ENCODE data around the gene LOXL1. TPM values are rescaled to one million over a fixed set of nuclear protein-coding genes. Genes with fewer than 3 reads are reported as not detected.

The LOXL1 gene
- total RNA-seq (1 to 10 TPM in 1 of 2 experiments, under 1 TPM in 1; 0.80 to 1.9 TPM), polyA plus RNA-seq (1 to 10 TPM; 1.2 to 2.0 (median 1.3) TPM), total RNA-seq (0.43 to 1.2 (median 0.70) reads per million in 6 experiments)

- Mint-ChIP-seq H3K4me1 (peaks cover 28 to 55% (median 50%) of the 10 kb centered on the region in 4 donors), H3K27me3 (peaks cover 0 to 2% (median 0%) of the 10 kb centered on the region in 5 donors), H3K27ac (peak within 1 kb of the TSS in 9 of 10 donors; percentile 38 to 91 (median 77)), H3K4me3 (peak within 1 kb of the TSS; percentile 63 to 84 (median 80)), H3K36me3 (no peaks in the 10 kb centered on the region), H3K9me3 (no peaks in the 10 kb centered on the region)
- ATAC-seq (no peak), DNase-seq (no peak)
- POLR2A ChIA-PET, result no interaction called here
These were observed at the start of gene LOXL1 for GRCh38 chr15:73926219-73927002. TSS of gene LOXL1 (plus strand) at chr15:73926462. CDS start at chr15:73926784, 322 bp downstream.

- H3K4me1 Mint-ChIP-seq, result no peaks in the 10 kb centered on the region
- peak in 1 of 10 donors; percentile 4 for DNase-seq
- H3K36me3 Mint-ChIP-seq, result no peaks in the 10 kb centered on the region
- no peaks in the 10 kb centered on the region for H3K9me3 Mint-ChIP-seq
- ATAC-seq, result no peak
- H3K27me3 Mint-ChIP-seq, result peaks cover 4 to 19% (median 18%) of the 10 kb centered on the region in 5 donors
- H3K27ac Mint-ChIP-seq, result no peak overlapping the region
- POLR2A ChIA-PET, result no interaction called here
- no peak overlapping the region for H3K4me3 Mint-ChIP-seq
These were observed 46.8 kb upstream of the LOXL1 start for GRCh38 chr15:73879426-73879825.

GRCh38 chr15:73881579-73882320 is 44.5 kb upstream of the LOXL1 start:
- Mint-ChIP-seq H3K4me3 (no peak overlapping the region), H3K9me3 (no peaks in the 10 kb centered on the region), H3K36me3 (no peaks in the 10 kb centered on the region), H3K4me1 (no peaks in the 10 kb centered on the region), H3K27ac (no peak overlapping the region), H3K27me3 (peaks cover 3 to 17% (median 12%) of the 10 kb centered on the region in 5 donors)
- ATAC-seq (no peak), DNase-seq (peak in 1 of 10 donors; percentile 41)
- POLR2A ChIA-PET, result no interaction called here

DNA sequence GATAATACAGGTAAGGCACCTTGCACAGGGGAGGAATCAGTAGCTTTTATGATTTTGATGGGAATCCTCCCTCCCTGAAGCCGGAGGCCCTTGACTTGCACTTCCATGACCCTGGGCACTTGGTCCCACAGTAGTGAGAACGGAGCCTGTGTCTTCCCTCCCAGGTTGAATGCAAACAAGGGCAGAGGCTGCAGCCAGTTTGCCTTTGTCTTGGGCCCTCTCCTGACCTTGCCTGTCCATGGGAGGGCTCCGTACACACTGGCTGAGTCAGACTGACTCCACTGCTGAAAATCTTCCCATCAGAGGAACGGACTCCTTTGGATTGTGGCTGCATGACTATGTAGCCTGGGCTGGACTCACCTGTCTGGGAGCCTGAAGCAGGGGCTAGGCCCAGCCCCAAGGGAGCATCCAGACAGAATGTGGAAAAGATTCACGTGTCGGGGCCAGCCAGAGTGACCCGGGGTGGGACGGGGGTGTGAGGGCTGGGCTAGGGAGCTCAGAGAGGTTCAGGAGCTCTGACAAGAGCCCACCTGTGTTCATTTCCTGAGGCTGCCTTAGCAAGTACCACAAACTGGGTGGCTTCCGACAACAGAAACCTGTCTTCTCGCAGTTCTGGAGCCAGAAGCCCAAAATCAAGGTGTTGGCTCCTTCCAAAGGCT is 43.4 kb upstream of the LOXL1 start:
- H3K27ac Mint-ChIP-seq, result no peak overlapping the region
- DNase-seq, result peak in 2 of 10 donors; percentile 10 to 26

DNA sequence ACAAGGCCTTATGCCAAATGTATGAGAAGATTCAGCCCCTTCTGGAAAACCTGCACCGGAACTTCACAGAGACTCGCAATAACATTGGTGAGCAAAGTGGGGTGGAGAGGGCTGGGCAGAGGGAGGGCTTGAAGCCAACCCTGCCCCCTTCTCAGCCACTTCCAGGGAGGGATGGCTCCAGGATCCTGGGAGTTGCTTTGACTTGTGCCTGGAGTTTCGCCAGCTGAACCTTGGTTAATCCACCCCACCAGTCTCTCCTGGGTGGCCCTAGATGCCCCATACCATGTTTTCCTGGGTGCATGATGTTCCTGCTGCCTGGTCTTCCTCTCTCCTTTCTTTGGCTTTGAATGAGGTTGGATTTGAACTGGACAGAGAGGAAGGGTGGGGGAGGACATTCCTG is 42.1 kb upstream of the LOXL1 start:
- ATAC-seq (no peak), DNase-seq (peak in 1 of 10 donors; percentile 8)
- Mint-ChIP-seq H3K4me3 (no peak overlapping the region), H3K27me3 (peaks cover 5 to 25% (median 14%) of the 10 kb centered on the region in 5 donors), H3K36me3 (no peaks in the 10 kb centered on the region), H3K27ac (no peak overlapping the region), H3K4me1 (no peaks in the 10 kb centered on the region), H3K9me3 (no peaks in the 10 kb centered on the region)
- POLR2A ChIA-PET, result no interaction called here

More for the DNA sequence above, 43.4 kb upstream of the LOXL1 start:
- no peaks in the 10 kb centered on the region for H3K4me1 Mint-ChIP-seq
- H3K4me3 Mint-ChIP-seq, result no peak overlapping the region
- H3K36me3 Mint-ChIP-seq, result no peaks in the 10 kb centered on the region
- ATAC-seq, result no peak
- peaks cover 3 to 17% (median 12%) of the 10 kb centered on the region in 5 donors for H3K27me3 Mint-ChIP-seq
- no peaks in the 10 kb centered on the region for H3K9me3 Mint-ChIP-seq
- POLR2A ChIA-PET, result no interaction called here

DNA sequence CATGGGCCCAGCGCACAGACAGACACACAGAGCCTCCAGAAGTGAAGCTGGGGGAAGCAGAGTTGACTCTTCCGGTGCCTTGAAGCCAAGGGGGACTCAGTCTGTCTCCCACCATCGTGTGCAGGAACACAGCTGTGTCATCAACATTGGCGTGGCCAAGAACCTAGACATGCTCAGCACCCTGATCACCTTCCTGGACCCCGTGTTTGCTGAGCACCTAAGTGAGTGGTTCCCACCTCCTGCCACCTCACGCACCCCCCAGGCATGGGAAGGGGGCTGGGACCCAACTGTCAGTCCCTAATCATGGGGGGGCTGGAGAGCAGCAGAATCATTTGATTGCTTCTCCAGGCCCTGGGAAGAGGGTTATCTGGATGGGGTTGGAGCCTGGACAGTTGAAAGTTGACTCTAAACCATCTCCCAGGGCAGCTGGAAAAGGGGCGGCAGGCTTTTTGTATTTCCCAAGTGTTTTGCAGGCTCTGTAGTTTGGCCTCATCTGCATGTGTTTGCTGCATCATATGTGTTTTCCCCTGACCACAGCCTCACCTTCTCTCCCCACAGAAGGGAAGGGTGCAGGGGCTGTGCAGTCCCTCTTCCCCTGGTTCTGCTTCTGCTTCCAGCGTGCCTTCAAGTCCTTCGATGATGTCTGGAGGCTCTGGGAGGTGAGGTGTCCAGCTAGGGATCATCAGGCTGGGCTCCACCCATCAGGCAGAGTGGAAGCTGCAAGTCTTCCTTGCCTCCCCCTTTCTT is 40.1 kb upstream of the LOXL1 start:
- H3K4me3 Mint-ChIP-seq, result no peak overlapping the region
- no peak overlapping the region for H3K27ac Mint-ChIP-seq
- H3K9me3 Mint-ChIP-seq, result no peaks in the 10 kb centered on the region
- H3K36me3 Mint-ChIP-seq, result no peaks in the 10 kb centered on the region
- no peak for ATAC-seq
- POLR2A ChIA-PET, result no interaction called here
- peaks cover 7 to 36% (median 17%) of the 10 kb centered on the region in 5 donors for H3K27me3 Mint-ChIP-seq
- DNase-seq, result peak in 1 of 10 donors; percentile 26
- H3K4me1 Mint-ChIP-seq, result no peaks in the 10 kb centered on the region

GRCh38 chr15:73886717-73887345 is 39.4 kb upstream of the LOXL1 start:
- no peak overlapping the region for H3K4me3 Mint-ChIP-seq
- H3K36me3 Mint-ChIP-seq, result no peaks in the 10 kb centered on the region
- peaks cover 7 to 36% (median 17%) of the 10 kb centered on the region in 5 donors for H3K27me3 Mint-ChIP-seq
- no peaks in the 10 kb centered on the region for H3K4me1 Mint-ChIP-seq
- DNase-seq (peak in 1 of 10 donors; percentile 42), ATAC-seq (no peak)
- no peaks in the 10 kb centered on the region for H3K9me3 Mint-ChIP-seq
- peak overlapping the region in 1 of 10 donors; percentile 15 for H3K27ac Mint-ChIP-seq
- POLR2A ChIA-PET, result no interaction called here

GRCh38 chr15:73887481-73887880 is 38.8 kb upstream of the LOXL1 start:
- ATAC-seq (no peak), DNase-seq (peak in 1 of 10 donors; percentile 43)
- POLR2A ChIA-PET, result no interaction called here
- Mint-ChIP-seq H3K36me3 (peaks cover 0 to under 1% (median 0%) of the 10 kb centered on the region in 3 donors), H3K27me3 (peaks cover 2 to 31% (median 14%) of the 10 kb centered on the region in 5 donors), H3K4me3 (no peak overlapping the region), H3K9me3 (no peaks in the 10 kb centered on the region), H3K27ac (no peak overlapping the region), H3K4me1 (no peaks in the 10 kb centered on the region)

GRCh38 chr15:73888224-73889041 is 37.8 kb upstream of the LOXL1 start:
- Mint-ChIP-seq H3K27me3 (peaks cover 0 to 29% (median 15%) of the 10 kb centered on the region in 5 donors), H3K9me3 (no peaks in the 10 kb centered on the region), H3K4me1 (no peaks in the 10 kb centered on the region), H3K27ac (no peak overlapping the region), H3K36me3 (peaks cover 0 to 7% (median 0%) of the 10 kb centered on the region in 3 donors), H3K4me3 (no peak overlapping the region)
- no peak for ATAC-seq
- POLR2A ChIA-PET, result interaction anchor here (0.6 kb wide), 1 partner anchor 821 kb away, joined by 7 read pairs; no protein-coding TSS in a partner anchor
- peak in 1 of 10 donors; percentile 43 for DNase-seq

DNA sequence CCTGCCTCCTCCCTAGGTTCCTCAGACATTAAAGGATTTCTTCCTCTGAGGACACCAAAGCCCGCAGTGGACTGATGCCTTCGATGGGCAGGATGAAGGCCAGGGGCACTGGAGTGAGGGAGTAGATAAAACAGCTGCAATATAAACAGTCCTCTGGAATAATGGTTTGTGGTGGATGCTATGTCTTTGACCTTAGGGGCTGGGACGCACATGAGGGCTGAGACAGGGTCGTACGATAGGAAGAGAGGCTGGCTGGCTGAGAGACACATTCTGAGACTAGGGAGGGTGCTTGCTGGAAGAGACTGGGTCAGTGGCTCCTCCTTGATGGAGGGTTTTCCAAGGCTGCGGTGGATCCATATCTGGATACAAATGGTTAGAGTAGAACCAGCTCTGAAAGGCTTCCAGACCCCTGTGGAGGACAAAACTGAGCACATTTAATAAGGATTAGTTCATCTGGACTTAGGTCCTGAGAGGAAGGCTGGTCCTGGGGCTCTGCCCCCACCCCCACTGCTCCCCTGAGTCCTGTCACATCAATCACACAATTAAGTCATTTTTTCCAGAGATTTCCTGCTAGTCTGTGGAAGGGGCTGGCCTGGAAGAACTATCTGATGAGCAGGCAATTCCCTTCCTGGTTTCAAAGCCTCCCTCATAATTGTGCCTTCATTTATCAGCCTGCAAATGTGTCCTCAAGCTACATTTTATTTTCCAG is 37.1 kb upstream of the LOXL1 start:
- H3K9me3 Mint-ChIP-seq, result no peaks in the 10 kb centered on the region
- peak overlapping the region in 1 of 10 donors; percentile 47 for H3K27ac Mint-ChIP-seq
- DNase-seq, result peak in 1 of 10 donors; percentile 38
- ATAC-seq, result no peak
- no peak overlapping the region for H3K4me3 Mint-ChIP-seq
- H3K36me3 Mint-ChIP-seq, result peaks cover 0 to 7% (median 0%) of the 10 kb centered on the region in 3 donors
- POLR2A ChIA-PET, result interaction anchor here (0.6 kb wide), 1 partner anchor 820 kb away, joined by 7 read pairs; no protein-coding TSS in a partner anchor
- peaks cover 0 to 26% (median 12%) of the 10 kb centered on the region in 5 donors for H3K27me3 Mint-ChIP-seq
- H3K4me1 Mint-ChIP-seq, result no peaks in the 10 kb centered on the region
